ENCODE data around the gene RDM1.
"Not testable (repeated sequence)": the region's sequence is repeated elsewhere in the genome, so short reads cannot be mapped to it uniquely, and the experiment has no call there.

RDM1 gene

GRCh38 chr17:35930211-35931065 lies at the start of gene RDM1:
RDM1 (minus strand) TSS chr17:35930773; CDS start chr17:35930727, 46 bp downstream.
- DNase-seq (ENCODE audit: low read depth): no peak

- DNase-seq (ENCODE audit: low read depth): no peak
These were observed 47.8 kb upstream of the RDM1 start for GRCh38 chr17:35978346-35978745.

GRCh38 chr17:35977509-35977908 lies 46.9 kb upstream of the RDM1 start:
- DNase-seq (ENCODE audit: low read depth): no peak

GRCh38 chr17:35973333-35974260 lies 43.0 kb upstream of the RDM1 start:
- no peak for DNase-seq (ENCODE audit: low read depth)

- DNase-seq (ENCODE audit: low read depth): no peak
These were observed 42.4 kb upstream of the RDM1 start for GRCh38 chr17:35972945-35973332.

- no peak for DNase-seq (ENCODE audit: low read depth)
These were observed 42.0 kb upstream of the RDM1 start for GRCh38 chr17:35972535-35972934.

- no peak for DNase-seq (ENCODE audit: low read depth)
These were observed 41.5 kb upstream of the RDM1 start for GRCh38 chr17:35972066-35972465.

GRCh38 chr17:35969558-35970380 lies 39.2 kb upstream of the RDM1 start:
- DNase-seq (ENCODE audit: low read depth): peak; percentile 52

GRCh38 chr17:35968520-35969054 lies 38.0 kb upstream of the RDM1 start:
- no peak for DNase-seq (ENCODE audit: low read depth)

GRCh38 chr17:35965272-35965671 lies 34.7 kb upstream of the RDM1 start:
- no peak for DNase-seq (ENCODE audit: low read depth)

GRCh38 chr17:35963663-35964062 lies 33.1 kb upstream of the RDM1 start:
- no peak for DNase-seq (ENCODE audit: low read depth)

GRCh38 chr17:35953720-35954119 lies 23.1 kb upstream of the RDM1 start:
- no peak for DNase-seq (ENCODE audit: low read depth)

GRCh38 chr17:35949401-35949800 lies 18.8 kb upstream of the RDM1 start:
- no peak for DNase-seq (ENCODE audit: low read depth)

- DNase-seq (ENCODE audit: low read depth): no peak
These were observed 17.5 kb upstream of the RDM1 start for GRCh38 chr17:35948092-35948491.

GRCh38 chr17:35947156-35947585 lies 16.6 kb upstream of the RDM1 start:
- no peak for DNase-seq (ENCODE audit: low read depth)

GRCh38 chr17:35944151-35944550 lies 13.6 kb upstream of the RDM1 start:
- DNase-seq (ENCODE audit: low read depth): no peak

- DNase-seq (ENCODE audit: low read depth): no peak
These were observed 13.0 kb upstream of the RDM1 start, which contains the start of gene LYZL6 for GRCh38 chr17:35943537-35943936. LYZL6 (minus strand) TSS chr17:35943713; CDS start chr17:35939356, 4,357 bp downstream.

- no peak for DNase-seq (ENCODE audit: low read depth)
These were observed 12.1 kb upstream of the RDM1 start for GRCh38 chr17:35942588-35943186.

GRCh38 chr17:35938492-35938891 lies 7.9 kb upstream of the RDM1 start:
- DNase-seq (ENCODE audit: low read depth): not testable (repeated sequence)

- DNase-seq (ENCODE audit: low read depth): no peak
These were observed 5.5 kb upstream of the RDM1 start for GRCh38 chr17:35936063-35936462.

GRCh38 chr17:35934760-35935159 lies 4.2 kb upstream of the RDM1 start:
- DNase-seq (ENCODE audit: low read depth): no peak
